ENCODE measurements around the gene NNMT.
A peak's percentile ranks its signal among the peaks of the same experiment; 100 is the strongest.

Gene NNMT

GRCh38 chr11:114297806-114298709 is 1.9 kb downstream of the NNMT start:
- H4K20me1 ChIP-seq, result no peaks in the 10 kb centered on the region
- no peak for TF ChIP-seq Cebpa-rat (IDR thresholded peaks at IDR 0.05)
- no peak overlapping the region for H3K4me3 ChIP-seq
- no peaks in the 10 kb centered on the region for H3K36me3 ChIP-seq
- H3K27ac ChIP-seq, result no peak overlapping the region
- H3K9me3 ChIP-seq (replicated peaks in 1 of 11), result peaks cover 0 to 17% (median 11%) of the 10 kb centered on the region in 11 experiments; a peak in 13 of 22 replicates
- no peaks in the 10 kb centered on the region for H3K27me3 ChIP-seq
- no peak overlapping the region for H3K4me2 ChIP-seq
- no peaks in the 10 kb centered on the region for H3K4me1 ChIP-seq
- H3K9ac ChIP-seq, result no peak overlapping the region

- Histone ChIP-seq H3K4me1 (no peaks in the 10 kb centered on the region), H3K36me3 (no peaks in the 10 kb centered on the region), H3K27me3 (no peaks in the 10 kb centered on the region), H3K9ac (no peak overlapping the region), H3K9me3 (replicated peaks in 1 of 11) (peaks cover 0 to 17% (median 11%) of the 10 kb centered on the region in 11 experiments; a peak in 13 of 22 replicates), H3K4me2 (no peak overlapping the region), H3K4me3 (no peak overlapping the region), H3K27ac (no peak overlapping the region), H4K20me1 (no peaks in the 10 kb centered on the region)
- no peak for TF ChIP-seq Cebpa-rat (IDR thresholded peaks at IDR 0.05)
These were observed 2.5 kb downstream of the NNMT start for GRCh38 chr11:114298710-114299109.

- peaks cover 0 to 17% (median 11%) of the 10 kb centered on the region in 11 experiments; a peak in 13 of 22 replicates for H3K9me3 ChIP-seq (replicated peaks in 1 of 11)
- no peak overlapping the region for H3K4me2 ChIP-seq
- H3K4me1 ChIP-seq, result no peaks in the 10 kb centered on the region
- H4K20me1 ChIP-seq, result no peaks in the 10 kb centered on the region
- no peak overlapping the region for H3K9ac ChIP-seq
- H3K27ac ChIP-seq, result no peak overlapping the region
- no peak for TF ChIP-seq Cebpa-rat (IDR thresholded peaks at IDR 0.05)
- no peaks in the 10 kb centered on the region for H3K27me3 ChIP-seq
- no peaks in the 10 kb centered on the region for H3K36me3 ChIP-seq
- H3K4me3 ChIP-seq, result no peak overlapping the region
These were observed 4.9 kb downstream of the NNMT start for GRCh38 chr11:114301088-114301487.

- Histone ChIP-seq H3K36me3 (no peaks in the 10 kb centered on the region), H3K9ac (no peak overlapping the region), H3K9me3 (replicated peaks in 1 of 11) (peaks cover 0 to 17% (median 11%) of the 10 kb centered on the region in 11 experiments; a peak in 13 of 22 replicates), H3K4me2 (no peak overlapping the region), H3K4me1 (no peaks in the 10 kb centered on the region), H4K20me1 (no peaks in the 10 kb centered on the region), H3K27ac (no peak overlapping the region), H3K4me3 (no peak overlapping the region), H3K27me3 (no peaks in the 10 kb centered on the region)
- TF ChIP-seq Cebpa-rat (IDR thresholded peaks at IDR 0.05), result no peak
These were observed 5.7 kb downstream of the NNMT start for GRCh38 chr11:114301927-114302326.

- Histone ChIP-seq H3K9ac (no peak overlapping the region), H3K27me3 (no peaks in the 10 kb centered on the region), H3K9me3 (replicated peaks in 1 of 11) (peaks cover 0 to 17% (median 11%) of the 10 kb centered on the region in 11 experiments; a peak in 13 of 22 replicates), H4K20me1 (no peaks in the 10 kb centered on the region), H3K4me3 (no peak overlapping the region), H3K36me3 (no peaks in the 10 kb centered on the region), H3K4me1 (peaks cover 0 to 6% (median 4%) of the 10 kb centered on the region in 10 experiments; a peak in 12 of 20 replicates), H3K4me2 (no peak overlapping the region), H3K27ac (no peak overlapping the region)
- no peak for TF ChIP-seq Cebpa-rat (IDR thresholded peaks at IDR 0.05)
These were observed 6.5 kb downstream of the NNMT start for GRCh38 chr11:114302663-114303062.

GRCh38 chr11:114304065-114304464 is 7.9 kb downstream of the NNMT start:
- no peak for TF ChIP-seq Cebpa-rat (IDR thresholded peaks at IDR 0.05)
- Histone ChIP-seq H3K27me3 (no peaks in the 10 kb centered on the region), H4K20me1 (no peaks in the 10 kb centered on the region), H3K9me3 (replicated peaks in 1 of 11) (peaks cover 0 to 17% (median 11%) of the 10 kb centered on the region in 11 experiments; a peak in 13 of 22 replicates), H3K36me3 (no peaks in the 10 kb centered on the region), H3K27ac (no peak overlapping the region), H3K4me3 (no peak overlapping the region), H3K4me2 (no peak overlapping the region), H3K9ac (no peak overlapping the region), H3K4me1 (peaks cover 0 to 15% (median 7%) of the 10 kb centered on the region in 10 experiments; a peak in 12 of 20 replicates)

GRCh38 chr11:114304969-114305368 is 8.8 kb downstream of the NNMT start:
- peaks cover 0 to 15% (median 7%) of the 10 kb centered on the region in 10 experiments; a peak in 12 of 20 replicates for H3K4me1 ChIP-seq
- no peak overlapping the region for H3K27ac ChIP-seq
- no peak overlapping the region for H3K4me3 ChIP-seq
- H3K36me3 ChIP-seq, result no peaks in the 10 kb centered on the region
- H3K9me3 ChIP-seq (replicated peaks in 1 of 11), result peaks cover 0 to 16% (median 9%) of the 10 kb centered on the region in 11 experiments; a peak in 12 of 22 replicates
- H3K4me2 ChIP-seq, result no peak overlapping the region
- no peaks in the 10 kb centered on the region for H3K27me3 ChIP-seq
- H3K9ac ChIP-seq, result no peak overlapping the region
- no peaks in the 10 kb centered on the region for H4K20me1 ChIP-seq
- TF ChIP-seq Cebpa-rat (IDR thresholded peaks at IDR 0.05), result no peak

GRCh38 chr11:114307524-114308203 is 11.5 kb downstream of the NNMT start:
- H3K27me3 ChIP-seq, result no peaks in the 10 kb centered on the region
- no peak overlapping the region for H3K9ac ChIP-seq
- no peak overlapping the region for H3K4me3 ChIP-seq
- H3K36me3 ChIP-seq, result no peaks in the 10 kb centered on the region
- peak overlapping the region; percentile 7 to 69 (median 37); a peak in 18 of 22 replicates for H3K4me2 ChIP-seq
- no peaks in the 10 kb centered on the region for H4K20me1 ChIP-seq
- TF ChIP-seq Cebpa-rat (IDR thresholded peaks at IDR 0.05), result no peak
- H3K27ac ChIP-seq, result no peak overlapping the region
- H3K9me3 ChIP-seq (replicated peaks in 1 of 11), result peaks cover 0 to 11% (median 0%) of the 10 kb centered on the region in 11 experiments; a peak in 3 of 22 replicates
- H3K4me1 ChIP-seq, result peaks cover 0 to 15% (median 7%) of the 10 kb centered on the region in 10 experiments; a peak in 12 of 20 replicates

GRCh38 chr11:114308689-114309089 is 12.5 kb downstream of the NNMT start:
- Histone ChIP-seq H3K4me3 (no peak overlapping the region), H3K4me2 (no peak overlapping the region; a peak in 1 of 22 replicates), H3K27ac (no peak overlapping the region), H3K4me1 (peaks cover 0 to 15% (median 7%) of the 10 kb centered on the region in 10 experiments; a peak in 12 of 20 replicates), H3K9me3 (replicated peaks in 1 of 11) (peaks cover 0 to 11% (median 0%) of the 10 kb centered on the region in 11 experiments; a peak in 3 of 22 replicates), H4K20me1 (no peaks in the 10 kb centered on the region), H3K9ac (no peak overlapping the region), H3K27me3 (no peaks in the 10 kb centered on the region), H3K36me3 (no peaks in the 10 kb centered on the region)
- TF ChIP-seq Cebpa-rat (IDR thresholded peaks at IDR 0.05), result no peak
